ENCODE data around the gene CEP128.

GRCh38 chr14:80549141-80549540 lies 392.4 kb downstream of the CEP128 start:
- TF ChIP-seq FOXJ3 (CRISPR knock-in tag; IDR thresholded peaks at IDR 0.05) (no peak), SIN3A (IDR thresholded peaks at IDR 0.05; ENCODE audit: borderline replicate concordance, low read depth, low read length) (no peak), CTCF (IDR thresholded peaks at IDR 0.05) (no peak), GABPA (IDR thresholded peaks at IDR 0.05; ENCODE audit: low read depth) (no peak), REST (IDR thresholded peaks at IDR 0.05; ENCODE audit: low read depth, low read length) (no peak), POLR2AphosphoS5 (IDR thresholded peaks at IDR 0.05; ENCODE audit: low read depth, low read length) (no peak), TEAD4 (IDR thresholded peaks at IDR 0.05; ENCODE audit: borderline replicate concordance, insufficient read depth) (no peak)

Data from SK-N-SH (cell line).